Transverse colon (tissue), 3 donors: ENCODE data around the gene ZWILCH.

Experiments
- POLR2A ChIP-seq: fragments of 450-650 bp; IDR thresholded peaks from one replicate; pipeline ENCODE4 v1.6.1; 2016; ENCODE audit warnings: antibody characterized with exemption, mild to moderate bottlenecking, moderate library complexity
- TF ChIP-seq, protein P1 (sequence below), 5 experiments: fragments of 200-600 bp in 3 of 5; fragments of 450-650 bp in 2 of 5; sonication (generic) in 3 of 5; IDR thresholded peaks; 1 replicate in 2 of 5; 2 replicates in 3 of 5; pipeline ENCODE4 v1.5.1; 2016 to 2017; ENCODE audit warnings: antibody characterized with exemption in 5 of 5, inconsistent platforms in 3 of 5, mild to moderate bottlenecking in 2 of 5, moderate library complexity in 1 of 5

DNA sequence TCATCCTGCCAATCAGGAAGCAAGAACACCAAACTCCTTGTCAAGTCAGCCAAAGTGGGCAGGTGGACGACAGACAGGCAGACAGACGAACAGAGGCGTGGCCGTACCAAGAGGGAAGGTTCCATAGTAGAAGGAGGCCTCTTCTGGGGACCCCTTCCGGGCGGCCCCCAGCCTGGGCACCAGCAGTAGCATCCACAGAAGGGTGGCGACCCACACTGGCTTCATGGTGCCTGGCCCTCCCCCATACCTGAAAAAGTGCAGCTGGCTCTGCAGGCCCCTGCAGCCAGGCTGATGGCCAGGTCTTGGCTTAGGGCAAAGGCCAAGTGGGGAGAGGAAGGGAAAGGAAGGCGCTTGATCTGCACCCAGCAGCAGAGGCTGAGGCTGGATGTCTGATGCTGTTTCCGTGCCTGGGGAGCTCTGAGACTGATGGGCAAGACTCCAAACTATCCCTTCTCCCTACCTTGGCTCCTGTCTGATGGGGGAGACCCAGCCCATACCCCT, 60.1 kb downstream of the ZWILCH start:
- TF ChIP-seq POLR2A: no peak
- TF ChIP-seq, protein P1, sequence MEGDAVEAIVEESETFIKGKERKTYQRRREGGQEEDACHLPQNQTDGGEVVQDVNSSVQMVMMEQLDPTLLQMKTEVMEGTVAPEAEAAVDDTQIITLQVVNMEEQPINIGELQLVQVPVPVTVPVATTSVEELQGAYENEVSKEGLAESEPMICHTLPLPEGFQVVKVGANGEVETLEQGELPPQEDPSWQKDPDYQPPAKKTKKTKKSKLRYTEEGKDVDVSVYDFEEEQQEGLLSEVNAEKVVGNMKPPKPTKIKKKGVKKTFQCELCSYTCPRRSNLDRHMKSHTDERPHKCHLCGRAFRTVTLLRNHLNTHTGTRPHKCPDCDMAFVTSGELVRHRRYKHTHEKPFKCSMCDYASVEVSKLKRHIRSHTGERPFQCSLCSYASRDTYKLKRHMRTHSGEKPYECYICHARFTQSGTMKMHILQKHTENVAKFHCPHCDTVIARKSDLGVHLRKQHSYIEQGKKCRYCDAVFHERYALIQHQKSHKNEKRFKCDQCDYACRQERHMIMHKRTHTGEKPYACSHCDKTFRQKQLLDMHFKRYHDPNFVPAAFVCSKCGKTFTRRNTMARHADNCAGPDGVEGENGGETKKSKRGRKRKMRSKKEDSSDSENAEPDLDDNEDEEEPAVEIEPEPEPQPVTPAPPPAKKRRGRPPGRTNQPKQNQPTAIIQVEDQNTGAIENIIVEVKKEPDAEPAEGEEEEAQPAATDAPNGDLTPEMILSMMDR (IDR thresholded peaks at IDR 0.05): no peak
